B cell (primary cell): Measurements from ENCODE around the gene CMC1.

Experiments used
- EZH2 ChIP-seq: IDR thresholded peaks from 2 replicates; pipeline ENCODE4 v1.6.1; 2012; ENCODE audit warnings: borderline replicate concordance, low read depth, mild to moderate bottlenecking, moderate library complexity, low read length; ENCODE audit not compliant: insufficient read depth, poor library complexity, severe bottlenecking
- TF ChIP-seq, protein P1 (sequence below): fragments of 200-600 bp; IDR thresholded peaks from one replicate; pipeline ENCODE4 v1.8.0; 2022; ENCODE audit warnings: antibody characterized with exemption, mild to moderate bottlenecking

DNA sequence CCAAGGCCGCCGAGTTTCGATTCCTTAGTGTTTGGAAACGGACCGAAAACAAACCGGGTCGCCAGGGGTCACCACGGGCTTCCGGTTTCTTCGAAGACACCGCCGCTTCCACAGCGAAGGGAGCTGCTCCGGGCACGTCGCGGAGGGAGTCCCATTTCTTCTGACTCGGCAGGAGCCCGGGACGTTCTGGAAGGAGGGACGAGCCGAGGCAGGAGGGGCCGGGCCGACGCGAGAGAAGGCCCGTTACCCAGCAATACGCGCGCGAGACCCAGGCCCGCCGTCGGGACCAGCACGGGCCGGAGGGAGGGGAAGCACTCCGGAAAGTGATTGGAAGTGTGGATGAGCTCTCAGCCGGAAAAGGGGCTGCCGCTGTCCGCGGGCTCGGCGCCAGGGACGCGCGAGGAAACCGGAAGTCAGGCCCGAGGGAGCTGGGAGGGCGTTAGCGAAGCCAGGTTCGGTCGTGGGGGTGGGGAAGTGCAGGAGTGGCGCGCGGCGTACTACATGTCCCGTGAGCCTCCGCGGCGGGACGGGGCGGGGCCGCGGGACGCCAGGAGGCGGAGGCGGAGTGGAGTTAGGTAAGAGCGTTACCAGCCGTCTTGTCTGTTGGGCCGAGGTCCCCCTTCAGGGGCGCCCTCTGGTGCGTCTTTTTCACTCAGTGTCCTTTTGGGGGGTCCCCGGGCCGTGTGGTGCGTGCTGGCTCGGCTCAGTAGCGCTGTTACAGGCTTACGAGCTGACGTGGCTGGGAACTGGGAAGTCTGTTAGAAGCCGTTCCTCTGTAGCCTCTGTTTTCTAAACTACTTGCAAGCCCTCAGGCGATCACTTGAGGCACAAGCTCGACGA, 107.4 kb downstream of the CMC1 start, which contains the start of the genes AZI2 and ZCWPW2:
- no peak for TF ChIP-seq EZH2
- TF ChIP-seq, protein P1, sequence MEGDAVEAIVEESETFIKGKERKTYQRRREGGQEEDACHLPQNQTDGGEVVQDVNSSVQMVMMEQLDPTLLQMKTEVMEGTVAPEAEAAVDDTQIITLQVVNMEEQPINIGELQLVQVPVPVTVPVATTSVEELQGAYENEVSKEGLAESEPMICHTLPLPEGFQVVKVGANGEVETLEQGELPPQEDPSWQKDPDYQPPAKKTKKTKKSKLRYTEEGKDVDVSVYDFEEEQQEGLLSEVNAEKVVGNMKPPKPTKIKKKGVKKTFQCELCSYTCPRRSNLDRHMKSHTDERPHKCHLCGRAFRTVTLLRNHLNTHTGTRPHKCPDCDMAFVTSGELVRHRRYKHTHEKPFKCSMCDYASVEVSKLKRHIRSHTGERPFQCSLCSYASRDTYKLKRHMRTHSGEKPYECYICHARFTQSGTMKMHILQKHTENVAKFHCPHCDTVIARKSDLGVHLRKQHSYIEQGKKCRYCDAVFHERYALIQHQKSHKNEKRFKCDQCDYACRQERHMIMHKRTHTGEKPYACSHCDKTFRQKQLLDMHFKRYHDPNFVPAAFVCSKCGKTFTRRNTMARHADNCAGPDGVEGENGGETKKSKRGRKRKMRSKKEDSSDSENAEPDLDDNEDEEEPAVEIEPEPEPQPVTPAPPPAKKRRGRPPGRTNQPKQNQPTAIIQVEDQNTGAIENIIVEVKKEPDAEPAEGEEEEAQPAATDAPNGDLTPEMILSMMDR, result peak; percentile 34
